Activated CD8-positive, alpha-beta T cell treated with anti-CD3 and anti-CD28 coated beads, Interleukin-2, amount 10 ng/mL, durations not matched to agents 7 days and 5 days (primary cell): ENCODE measurements around the gene ANKFN1. TPM values are rescaled to one million over a fixed set of nuclear protein-coding genes. Genes with fewer than 3 reads are reported as not detected.

Experiments
- ATAC-seq: fragments of 150-1000 bp; cut with Tn5 transposase; one replicate; pipeline ENCODE4 v1.10.0; 2021; ENCODE audit warnings: moderate library complexity
- CTCF ChIA-PET: fragments of 350-600 bp; sonication (Branson Sonifier 250); formaldehyde crosslinking; loops from one replicate; lab custom pipeline; 2021; ENCODE audit warnings: antibody characterized with exemption; lab: Charles Lee
- POLR2A ChIA-PET: fragments of 350-600 bp; sonication (Branson Sonifier 250); formaldehyde crosslinking; loops from one replicate; lab custom pipeline; 2021; ENCODE audit warnings: antibody characterized with exemption; lab: Charles Lee
- DNase-seq: peaks from one replicate; pipeline ENCODE4 v3.0.0-alpha.2; 2020
- H3K27ac Mint-ChIP-seq: one replicate; pipeline ENCODE4 v1.8.0; 2021; ENCODE audit warnings: mild to moderate bottlenecking, mixed read lengths
- H3K27me3 Mint-ChIP-seq: one replicate; pipeline ENCODE4 v1.8.0; 2021; ENCODE audit warnings: low read depth, mixed read lengths
- H3K36me3 Mint-ChIP-seq: one replicate; pipeline ENCODE4 v1.8.0; 2021; ENCODE audit warnings: low read depth, mixed read lengths
- H3K4me1 Mint-ChIP-seq: one replicate; pipeline ENCODE4 v1.8.0; 2021; ENCODE audit warnings: low read depth, mixed read lengths
- H3K4me3 Mint-ChIP-seq: one replicate; pipeline ENCODE4 v1.8.0; 2021; ENCODE audit warnings: mild to moderate bottlenecking, mixed read lengths
- H3K9me3 Mint-ChIP-seq: one replicate; pipeline ENCODE4 v1.8.0; 2022; ENCODE audit warnings: mixed read lengths; ENCODE audit not compliant: insufficient read depth
- total RNA-seq, 2 experiments: library from RNA; stranded (reverse); gene quantifications; one replicate each; pipeline ENCODE4 v1.2.3, GENCODE V29; 2021

ANKFN1 gene
- total RNA-seq, 2 experiments from 2014 or later, result not detected

DNA sequence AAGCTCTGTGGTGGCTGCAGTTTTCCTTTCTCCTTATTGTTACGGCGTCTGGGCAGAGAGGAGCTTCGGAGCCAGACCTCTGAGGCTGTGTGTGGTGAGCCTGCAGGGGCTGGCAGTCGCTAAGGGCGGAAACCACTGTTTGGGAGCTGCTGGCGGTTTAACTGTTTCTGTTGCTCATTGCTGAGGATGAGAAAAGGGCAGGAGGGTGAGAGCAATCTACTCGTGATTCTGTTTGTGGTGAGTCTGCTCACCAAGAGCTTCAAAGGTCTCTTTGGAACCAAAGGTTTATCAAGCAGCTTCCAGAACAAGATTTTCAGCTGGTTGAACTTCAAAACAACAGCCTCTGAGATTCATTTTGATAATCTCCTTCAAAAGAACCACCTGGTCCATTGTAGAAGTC lies 143.9 kb downstream of the ANKFN1 start:
- no peaks in the 10 kb centered on the region for H3K36me3 Mint-ChIP-seq
- H3K4me1 Mint-ChIP-seq, result peaks cover 17% of the 10 kb centered on the region
- POLR2A ChIA-PET, result no interaction called here
- peak overlapping the region; percentile 42 for H3K4me3 Mint-ChIP-seq
- no peaks in the 10 kb centered on the region for H3K9me3 Mint-ChIP-seq
- CTCF ChIA-PET, result interaction anchor here (1.2 kb wide), 2 partner anchors 17 to 771 kb away, joined by 3 to 5 read pairs; no protein-coding TSS in a partner anchor
- peak overlapping the region; percentile 29 for H3K27ac Mint-ChIP-seq
- ATAC-seq (peak; percentile 93), DNase-seq (peak; percentile 67)
- H3K27me3 Mint-ChIP-seq, result peaks cover 12% of the 10 kb centered on the region

DNA sequence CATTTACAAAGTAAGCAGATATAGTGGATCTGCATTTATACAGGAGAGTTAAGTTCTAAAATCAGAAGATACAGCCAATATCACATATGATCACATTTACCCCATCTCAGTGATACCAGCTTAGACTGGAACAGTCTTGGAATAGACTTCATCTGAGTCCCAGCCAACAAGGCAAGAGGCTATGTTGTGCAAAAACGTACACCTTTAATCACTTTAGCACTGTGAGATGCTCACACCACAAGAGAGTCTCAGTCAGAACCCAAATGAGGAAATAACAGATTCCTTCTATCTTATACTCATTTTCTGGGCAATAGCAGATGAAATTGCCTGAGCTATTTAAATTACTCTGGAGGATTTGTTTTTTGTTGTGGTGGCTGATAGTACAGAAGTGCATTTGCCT lies 145.6 kb downstream of the ANKFN1 start:
- Mint-ChIP-seq H3K27ac (no peak overlapping the region), H3K27me3 (peaks cover 15% of the 10 kb centered on the region), H3K9me3 (no peaks in the 10 kb centered on the region), H3K4me1 (peaks cover 17% of the 10 kb centered on the region), H3K36me3 (no peaks in the 10 kb centered on the region), H3K4me3 (no peak overlapping the region)
- ATAC-seq (no peak), DNase-seq (no peak)
- POLR2A ChIA-PET, result no interaction called here
- CTCF ChIA-PET, result interaction anchor here (1.2 kb wide), 1 partner anchor 21 kb away, joined by 3 read pairs; no protein-coding TSS in a partner anchor

DNA sequence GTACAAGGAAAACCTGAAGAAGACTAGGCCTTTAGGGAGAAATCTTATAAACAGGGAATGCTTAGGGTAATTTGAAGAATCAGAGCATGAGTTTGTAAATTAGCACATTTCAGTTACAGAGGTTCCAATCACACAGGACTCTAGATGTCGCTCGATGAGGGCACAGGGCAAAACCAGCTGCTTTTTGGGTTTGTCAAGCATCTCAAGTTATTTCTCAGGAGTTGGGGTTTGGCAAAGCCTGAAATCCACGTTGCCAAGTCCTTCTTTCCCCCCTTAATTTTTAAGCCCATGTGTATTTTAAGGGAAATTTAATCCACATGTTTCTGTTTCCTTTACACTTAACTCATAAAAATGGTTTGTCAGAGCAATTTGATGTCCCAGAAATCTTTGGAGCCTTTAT lies 146.9 kb downstream of the ANKFN1 start:
- Mint-ChIP-seq H3K27ac (no peak overlapping the region), H3K36me3 (no peaks in the 10 kb centered on the region), H3K4me3 (no peak overlapping the region), H3K9me3 (no peaks in the 10 kb centered on the region), H3K4me1 (peaks cover 17% of the 10 kb centered on the region), H3K27me3 (peaks cover 15% of the 10 kb centered on the region)
- DNase-seq (no peak), ATAC-seq (no peak)
- POLR2A ChIA-PET, result no interaction called here
- CTCF ChIA-PET, result interaction anchor here (1.2 to 1.5 kb wide), 2 partner anchors 19 to 20 kb away, joined by 3 read pairs; no protein-coding TSS in a partner anchor

DNA sequence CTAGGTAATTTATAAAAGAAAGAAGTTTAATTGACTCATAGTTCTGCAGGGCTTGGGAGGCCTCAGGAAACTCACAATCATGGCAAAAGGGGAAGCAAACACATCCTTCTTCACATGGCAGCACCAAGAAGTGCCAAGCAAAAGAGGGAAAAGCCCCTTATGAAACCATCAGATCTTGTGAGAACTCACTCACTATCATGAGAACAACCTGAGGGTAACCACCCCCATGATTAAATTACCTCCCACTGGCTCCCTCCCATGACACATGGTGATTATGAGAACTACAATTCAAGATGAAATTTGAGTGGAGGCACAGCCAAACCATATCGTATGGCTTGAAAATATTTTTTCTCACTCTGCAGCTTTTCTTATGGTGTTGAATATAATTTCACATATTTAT lies 151.7 kb downstream of the ANKFN1 start:
- DNase-seq (no peak), ATAC-seq (no peak)
- Mint-ChIP-seq H3K9me3 (no peaks in the 10 kb centered on the region), H3K27ac (no peak overlapping the region), H3K4me1 (no peaks in the 10 kb centered on the region), H3K36me3 (no peaks in the 10 kb centered on the region), H3K27me3 (peaks cover 14% of the 10 kb centered on the region), H3K4me3 (no peak overlapping the region)
- POLR2A ChIA-PET, result no interaction called here
- CTCF ChIA-PET, result no interaction called here

DNA sequence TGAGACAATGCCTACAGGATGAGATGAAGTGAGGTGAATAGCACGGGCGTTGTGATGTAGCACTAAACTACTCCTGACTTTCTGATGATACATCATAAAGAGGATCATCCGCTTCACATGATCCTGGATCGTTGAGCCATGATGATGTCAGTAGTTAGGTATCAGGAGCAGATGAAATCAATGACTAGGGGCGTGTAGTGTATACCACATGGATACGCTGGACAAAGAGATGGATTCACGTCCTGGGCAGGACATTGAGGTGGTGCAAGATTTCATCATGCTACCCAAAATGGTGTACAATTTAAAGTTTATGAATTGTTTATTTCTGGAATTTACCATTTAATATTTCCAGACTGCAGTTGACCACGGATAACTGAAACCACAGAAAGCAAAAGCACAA lies 156.6 kb downstream of the ANKFN1 start:
- no peak for DNase-seq
- H3K4me1 Mint-ChIP-seq, result no peaks in the 10 kb centered on the region
- CTCF ChIA-PET, result no interaction called here
- no peak for ATAC-seq
- no peaks in the 10 kb centered on the region for H3K9me3 Mint-ChIP-seq
- no peak overlapping the region for H3K27ac Mint-ChIP-seq
- POLR2A ChIA-PET, result no interaction called here
- H3K27me3 Mint-ChIP-seq, result peaks cover 14% of the 10 kb centered on the region
- no peak overlapping the region for H3K4me3 Mint-ChIP-seq
- no peaks in the 10 kb centered on the region for H3K36me3 Mint-ChIP-seq

DNA sequence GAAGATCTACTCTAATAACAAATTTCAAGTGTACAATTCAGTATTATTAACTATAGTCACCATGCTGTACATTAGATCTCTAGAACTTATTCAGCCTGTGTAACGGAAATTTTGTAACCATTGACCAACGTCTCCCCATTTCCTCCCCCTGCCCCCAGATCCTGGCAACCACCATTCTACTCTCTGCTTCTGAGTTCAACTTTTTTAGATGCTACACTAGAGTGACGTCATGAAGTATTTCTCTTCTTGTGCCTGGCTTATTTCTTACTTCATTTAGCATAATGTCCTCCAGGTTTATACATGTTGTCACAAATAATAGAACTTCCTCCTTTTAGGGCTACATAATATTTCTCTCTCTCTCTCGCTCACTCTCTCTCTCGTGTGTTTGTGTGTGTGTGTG lies 157.5 kb downstream of the ANKFN1 start:
- no peaks in the 10 kb centered on the region for H3K36me3 Mint-ChIP-seq
- no peak for ATAC-seq
- no peak overlapping the region for H3K4me3 Mint-ChIP-seq
- no peak for DNase-seq
- no peak overlapping the region for H3K27ac Mint-ChIP-seq
- no peaks in the 10 kb centered on the region for H3K9me3 Mint-ChIP-seq
- CTCF ChIA-PET, result no interaction called here
- no peaks in the 10 kb centered on the region for H3K4me1 Mint-ChIP-seq
- H3K27me3 Mint-ChIP-seq, result peaks cover 16% of the 10 kb centered on the region
- POLR2A ChIA-PET, result no interaction called here

DNA sequence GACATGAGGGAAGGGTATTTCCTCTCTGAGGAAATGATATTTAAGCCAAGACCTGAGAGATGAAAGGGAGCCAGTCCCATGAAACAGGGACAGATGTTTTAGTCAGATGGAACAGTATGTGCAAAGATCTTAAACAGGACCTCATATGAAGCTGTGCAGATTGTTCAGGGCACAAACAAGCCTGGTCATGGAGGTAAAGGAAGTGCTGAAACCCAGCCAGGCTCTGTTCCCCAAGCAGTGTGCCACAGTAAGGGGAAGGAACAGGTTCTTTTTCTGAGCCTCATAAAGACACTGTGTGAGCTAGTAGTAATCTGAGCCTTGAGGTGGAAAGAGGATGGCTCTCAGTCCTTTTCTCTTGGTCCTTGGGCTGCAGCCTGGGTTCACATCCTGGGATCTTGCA lies 159.9 kb downstream of the ANKFN1 start:
- no peaks in the 10 kb centered on the region for H3K9me3 Mint-ChIP-seq
- ATAC-seq (no peak), DNase-seq (no peak)
- no peak overlapping the region for H3K4me3 Mint-ChIP-seq
- H3K36me3 Mint-ChIP-seq, result no peaks in the 10 kb centered on the region
- peaks cover 2% of the 10 kb centered on the region for H3K4me1 Mint-ChIP-seq
- peaks cover 14% of the 10 kb centered on the region for H3K27me3 Mint-ChIP-seq
- CTCF ChIA-PET, result interaction anchor here (1.0 to 1.5 kb wide), 2 partner anchors 16 to 186 kb away, joined by 3 to 5 read pairs; no protein-coding TSS in a partner anchor
- POLR2A ChIA-PET, result no interaction called here
- H3K27ac Mint-ChIP-seq, result no peak overlapping the region

DNA sequence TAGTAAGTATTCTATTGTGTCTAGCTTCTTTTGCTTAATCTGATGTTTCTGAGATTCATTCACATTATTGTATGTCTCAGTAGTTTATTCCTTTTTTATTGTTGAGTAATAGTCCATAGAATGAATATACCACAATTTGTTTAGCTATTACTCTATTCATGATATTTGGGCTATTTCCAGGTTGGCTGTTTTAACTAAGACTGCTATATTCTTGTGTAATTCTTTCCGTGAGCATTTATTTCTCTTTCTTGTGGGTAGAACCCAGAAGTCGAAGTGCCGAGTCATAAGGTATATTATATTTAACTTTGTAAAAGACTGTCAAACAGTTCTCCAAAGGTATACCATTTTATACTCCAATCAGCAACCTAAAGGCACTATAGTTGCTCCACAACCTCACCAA lies 160.8 kb downstream of the ANKFN1 start:
- Mint-ChIP-seq H3K27ac (no peak overlapping the region), H3K27me3 (peaks cover 11% of the 10 kb centered on the region), H3K4me1 (peaks cover 2% of the 10 kb centered on the region), H3K36me3 (no peaks in the 10 kb centered on the region), H3K4me3 (no peak overlapping the region), H3K9me3 (no peaks in the 10 kb centered on the region)
- DNase-seq (no peak), ATAC-seq (no peak)
- ChIA-PET CTCF (interaction anchor here (1.0 to 1.5 kb wide), 2 partner anchors 17 to 187 kb away, joined by 3 to 5 read pairs; no protein-coding TSS in a partner anchor), POLR2A (no interaction called here)

DNA sequence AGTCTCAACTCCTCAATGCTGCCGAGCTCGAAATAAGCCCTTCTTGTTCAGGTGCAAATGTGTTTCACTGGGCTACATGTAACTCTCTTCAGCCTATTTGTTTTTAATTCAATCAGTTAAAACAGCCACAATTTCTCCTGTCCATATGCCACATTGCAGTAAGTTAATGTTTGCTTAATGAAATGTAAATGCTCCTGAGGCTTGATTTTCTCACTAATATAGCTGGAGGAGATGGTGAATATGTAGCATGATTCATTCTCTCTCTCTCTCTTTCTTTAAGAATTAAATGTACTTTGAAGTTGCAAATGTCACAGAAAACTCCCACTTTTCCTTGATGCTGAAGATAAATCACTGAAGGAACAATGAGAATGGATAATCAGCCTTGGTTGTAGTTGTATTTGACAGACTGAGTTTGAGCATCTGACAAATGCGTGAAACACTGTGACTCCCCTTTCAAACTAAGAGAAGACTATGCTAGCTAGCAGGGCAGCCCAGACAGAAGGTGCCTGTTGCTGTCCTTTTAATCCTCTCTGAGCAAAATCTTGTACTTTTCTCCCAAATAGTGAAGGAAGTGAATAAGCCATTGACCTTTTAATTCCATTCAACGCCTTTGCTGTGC lies 161.8 kb downstream of the ANKFN1 start:
- Mint-ChIP-seq H3K27ac (no peak overlapping the region), H3K4me1 (peaks cover 2% of the 10 kb centered on the region), H3K27me3 (peaks cover 11% of the 10 kb centered on the region), H3K36me3 (no peaks in the 10 kb centered on the region), H3K9me3 (no peaks in the 10 kb centered on the region), H3K4me3 (no peak overlapping the region)
- ChIA-PET POLR2A (no interaction called here), CTCF (no interaction called here)
- no peak for ATAC-seq
- DNase-seq, result no peak

DNA sequence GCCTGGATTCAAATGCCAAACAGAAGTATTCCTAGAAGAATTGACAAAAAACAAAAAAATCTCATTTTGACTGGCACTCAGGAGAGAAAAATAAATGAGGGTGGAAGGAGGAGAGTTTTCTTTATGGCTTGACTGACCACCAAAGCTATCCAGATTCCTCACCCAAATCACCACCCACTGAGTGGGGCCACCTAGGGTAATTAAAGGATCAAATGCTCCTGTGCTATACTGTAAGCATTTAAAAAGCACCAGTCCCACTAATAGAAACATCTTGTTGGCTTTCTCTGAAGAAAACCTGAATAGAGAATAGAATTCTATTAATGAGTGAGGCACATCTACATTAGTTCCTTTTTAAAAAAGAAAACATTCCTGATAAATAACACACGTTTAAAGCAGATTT lies 163.3 kb downstream of the ANKFN1 start:
- DNase-seq (no peak), ATAC-seq (no peak)
- Mint-ChIP-seq H3K4me3 (no peak overlapping the region), H3K9me3 (no peaks in the 10 kb centered on the region), H3K27me3 (peaks cover 11% of the 10 kb centered on the region), H3K27ac (no peak overlapping the region), H3K36me3 (no peaks in the 10 kb centered on the region), H3K4me1 (peaks cover 2% of the 10 kb centered on the region)
- POLR2A ChIA-PET, result no interaction called here
- CTCF ChIA-PET, result interaction anchor here (5.1 kb wide), 1 partner anchor 189 kb away, joined by 36 read pairs; no protein-coding TSS in a partner anchor

DNA sequence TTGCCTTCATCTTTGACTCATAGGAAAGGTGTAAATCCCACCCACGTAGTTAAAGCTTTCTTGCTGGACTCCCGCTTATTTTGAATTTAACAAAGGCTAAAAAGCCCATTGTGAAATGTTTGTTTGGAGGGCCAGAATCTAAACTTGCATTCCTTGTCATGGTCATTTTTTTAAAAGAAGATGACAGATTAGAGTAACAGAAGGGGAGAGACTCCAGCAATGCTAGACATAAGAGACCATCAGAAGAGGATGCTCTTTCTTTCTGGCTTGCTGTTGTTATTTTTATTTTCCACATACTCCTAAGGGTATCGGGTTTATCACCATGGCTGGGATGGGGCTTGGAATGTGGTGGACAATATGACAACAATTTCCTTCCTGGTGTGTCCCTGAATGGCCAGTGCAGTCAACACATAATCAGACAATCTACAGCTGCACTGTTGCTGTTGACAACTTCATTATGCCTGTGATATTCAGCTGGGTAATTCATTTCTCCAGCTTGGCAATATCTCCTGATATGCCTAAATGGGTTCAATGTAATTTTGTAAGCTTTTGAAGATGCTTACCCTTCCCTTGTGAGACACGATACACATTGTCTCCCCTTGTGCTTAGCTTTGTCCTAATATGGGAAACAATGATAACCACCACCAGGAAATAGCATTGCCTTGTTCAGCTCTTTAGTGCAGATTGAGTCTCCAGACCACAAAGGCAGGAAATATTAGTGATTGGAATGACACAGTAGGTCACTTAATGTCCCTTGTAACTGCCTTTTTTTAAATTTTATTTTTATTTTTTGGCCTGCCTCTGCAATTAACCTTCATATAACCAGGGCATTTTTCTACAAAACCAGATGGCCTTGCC lies 164.3 kb downstream of the ANKFN1 start:
- POLR2A ChIA-PET, result no interaction called here
- CTCF ChIA-PET, result interaction anchor here (5.1 kb wide), 1 partner anchor 190 kb away, joined by 36 read pairs; no protein-coding TSS in a partner anchor

DNA sequence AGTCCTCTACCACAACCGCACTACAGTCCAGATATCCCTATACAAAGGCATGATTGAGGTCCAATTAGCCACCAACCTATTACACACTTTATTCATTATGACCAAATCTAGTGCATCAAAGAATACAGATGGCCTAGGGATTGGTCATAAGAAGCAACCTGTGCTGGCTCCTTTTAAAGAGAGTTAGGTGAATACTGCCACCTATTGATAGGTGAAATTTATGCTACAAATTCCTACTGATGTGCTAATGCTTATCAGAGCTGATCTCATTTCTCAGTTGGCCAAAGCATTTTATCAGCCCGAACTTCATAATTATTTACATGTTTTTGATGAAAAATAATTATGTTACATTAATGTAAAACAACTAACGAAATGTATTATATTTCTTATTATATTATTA lies 166.3 kb downstream of the ANKFN1 start:
- Mint-ChIP-seq H3K27me3 (peaks cover 9% of the 10 kb centered on the region), H3K36me3 (no peaks in the 10 kb centered on the region), H3K4me1 (peaks cover 2% of the 10 kb centered on the region), H3K4me3 (no peak overlapping the region), H3K9me3 (no peaks in the 10 kb centered on the region), H3K27ac (no peak overlapping the region)
- CTCF ChIA-PET, result interaction anchor here (0.6 to 5.1 kb wide), 16 partner anchors 9 to 794 kb away, joined by 3 to 36 read pairs (median 3); no protein-coding TSS in a partner anchor
- no peak for DNase-seq
- POLR2A ChIA-PET, result interaction anchor here (0.7 kb wide), 1 partner anchor 1464 kb away, joined by 3 read pairs; no protein-coding TSS in a partner anchor
- ATAC-seq, result no peak

More for the DNA sequence above, 164.3 kb downstream of the ANKFN1 start:
- no peak overlapping the region for H3K4me3 Mint-ChIP-seq
- H3K4me1 Mint-ChIP-seq, result peaks cover 2% of the 10 kb centered on the region
- H3K9me3 Mint-ChIP-seq, result no peaks in the 10 kb centered on the region
- DNase-seq, result no peak
- ATAC-seq, result no peak
- no peak overlapping the region for H3K27ac Mint-ChIP-seq
- H3K36me3 Mint-ChIP-seq, result no peaks in the 10 kb centered on the region
- H3K27me3 Mint-ChIP-seq, result peaks cover 16% of the 10 kb centered on the region
